ENCODE measurements around the gene GATA3. TPM values are rescaled to one million over a fixed set of nuclear protein-coding genes. Genes with fewer than 3 reads are reported as not detected.

Gene GATA3
- total RNA-seq, 2 experiments from 2014 or later = 46.3 to 47.4 TPM

DNA sequence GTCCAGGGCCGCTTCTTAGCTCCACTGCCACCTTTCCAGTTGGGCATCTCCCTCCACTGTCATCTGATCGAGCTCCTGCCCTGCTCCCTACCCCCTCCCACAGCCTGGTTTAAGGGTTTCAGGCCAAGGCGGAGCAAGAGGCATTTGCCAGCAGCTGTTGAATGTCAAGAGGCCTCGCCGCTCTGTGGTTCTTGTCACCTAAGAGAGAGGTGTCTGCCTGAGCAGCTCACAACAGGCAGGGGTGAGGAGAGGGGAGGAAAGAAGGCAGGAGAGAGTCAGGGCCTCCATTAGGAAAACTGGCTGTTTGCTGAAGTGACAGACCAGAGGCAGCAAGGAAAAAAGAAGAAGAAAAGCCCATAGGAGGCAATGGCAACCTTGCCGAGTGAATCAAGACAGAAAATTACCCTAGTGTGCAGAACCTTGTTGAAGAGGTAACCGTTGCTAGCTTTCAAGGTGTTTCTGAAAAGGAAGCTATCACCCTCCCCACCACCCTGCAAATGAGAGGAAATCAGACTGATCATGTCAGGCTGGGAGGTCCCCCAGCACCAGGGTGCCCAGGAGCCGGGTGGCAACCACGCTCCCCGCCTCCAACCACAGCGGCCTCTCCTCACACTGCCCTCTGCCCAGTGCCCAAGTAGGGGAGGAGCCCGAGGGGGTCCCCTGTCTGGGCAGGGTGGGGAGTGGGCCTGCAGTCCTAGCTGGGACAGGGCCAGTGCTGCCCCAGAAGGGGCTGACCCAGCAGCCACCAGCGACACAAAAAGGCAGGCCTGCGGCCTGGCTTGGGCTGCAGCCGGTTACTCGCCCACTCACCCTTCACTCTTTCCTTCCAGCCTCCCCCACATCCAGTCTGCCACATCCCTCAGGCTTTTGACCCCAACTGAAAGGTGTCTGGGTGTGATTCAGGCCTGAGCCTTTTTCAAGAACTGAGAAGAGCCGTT, 7.1 kb downstream of the GATA3 start:
- intact Hi-C loops (cut with micrococcal nuclease) = loop anchor here (2.0 to 10.0 kb wide), 6 partner anchors 121 to 1033 kb away; no protein-coding TSS in a partner anchor
- Mint-ChIP-seq H3K9me3 (no peaks in the 10 kb centered on the region), H3K4me3 (peak overlapping the region; percentile 98), H3K27me3 (no peaks in the 10 kb centered on the region), H3K4me1 (ENCODE audit: low read depth) (peaks cover 88% of the 10 kb centered on the region), H3K27ac (peak overlapping the region; percentile 99), H3K36me3 (peaks cover 94% of the 10 kb centered on the region)
- ChIA-PET CTCF (interaction anchor here (0.7 to 2.9 kb wide), 3 partner anchors 8 to 270 kb away, joined by 5 to 10 read pairs (median 7); no protein-coding TSS in a partner anchor), POLR2A (interaction anchor here (0.6 to 5.6 kb wide), 15 partner anchors 9 to 549 kb away, joined by 3 to 21 read pairs (median 5); no protein-coding TSS in a partner anchor)
- DNase-seq = peak; percentile 80

DNA sequence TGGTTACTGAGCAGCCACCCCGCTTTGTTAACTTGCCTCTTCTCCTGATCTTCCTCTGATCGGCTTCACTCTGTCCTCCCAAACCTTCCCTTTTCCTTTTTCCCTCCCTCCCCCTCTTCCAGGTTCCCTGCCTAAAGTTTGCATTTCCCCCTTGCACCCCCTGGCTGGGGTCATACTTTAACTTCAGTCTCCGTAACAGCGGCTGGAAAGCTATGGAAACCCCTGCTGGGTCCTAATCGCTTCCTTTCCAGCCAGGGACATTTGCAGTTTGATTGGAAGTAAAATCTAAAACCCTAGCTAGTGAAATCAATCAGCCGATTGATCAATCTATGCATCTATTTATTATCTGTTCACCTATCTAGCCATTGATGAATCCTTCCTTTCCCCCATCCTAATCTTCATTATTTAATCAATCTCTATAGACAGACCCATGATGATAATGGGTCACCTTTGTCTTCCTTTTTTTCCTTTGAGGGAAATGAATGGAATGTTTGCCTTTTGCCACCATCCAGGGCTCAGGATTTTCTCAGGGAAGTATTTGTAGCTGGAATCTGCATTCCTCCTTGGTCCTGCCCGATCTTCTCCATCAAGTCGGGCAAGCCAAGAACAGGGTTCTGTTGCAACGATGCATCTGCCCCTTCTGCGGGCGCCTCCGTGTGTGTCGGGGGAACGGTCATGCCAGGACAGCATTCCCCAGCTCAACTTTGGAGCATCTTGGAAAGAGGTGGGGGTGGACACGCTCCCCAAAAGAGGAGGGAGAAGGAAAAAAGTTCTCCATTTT, 8.8 kb downstream of the GATA3 start:
- peaks cover 96% of the 10 kb centered on the region for H3K4me1 Mint-ChIP-seq (ENCODE audit: low read depth)
- no peaks in the 10 kb centered on the region for H3K9me3 Mint-ChIP-seq
- no peak for DNase-seq
- intact Hi-C loops (cut with micrococcal nuclease) = loop anchor here (5.0 to 10.0 kb wide), 3 partner anchors 119 to 1031 kb away; no protein-coding TSS in a partner anchor
- no peaks in the 10 kb centered on the region for H3K27me3 Mint-ChIP-seq
- H3K36me3 Mint-ChIP-seq = peaks cover 93% of the 10 kb centered on the region
- H3K27ac Mint-ChIP-seq = peak overlapping the region; percentile 99
- ChIA-PET POLR2A (interaction anchor here (1.3 to 5.6 kb wide), 2 partner anchors 269 to 339 kb away, joined by 3 to 20 read pairs; no protein-coding TSS in a partner anchor), CTCF (no interaction called here)
- H3K4me3 Mint-ChIP-seq = peak overlapping the region; percentile 98

DNA sequence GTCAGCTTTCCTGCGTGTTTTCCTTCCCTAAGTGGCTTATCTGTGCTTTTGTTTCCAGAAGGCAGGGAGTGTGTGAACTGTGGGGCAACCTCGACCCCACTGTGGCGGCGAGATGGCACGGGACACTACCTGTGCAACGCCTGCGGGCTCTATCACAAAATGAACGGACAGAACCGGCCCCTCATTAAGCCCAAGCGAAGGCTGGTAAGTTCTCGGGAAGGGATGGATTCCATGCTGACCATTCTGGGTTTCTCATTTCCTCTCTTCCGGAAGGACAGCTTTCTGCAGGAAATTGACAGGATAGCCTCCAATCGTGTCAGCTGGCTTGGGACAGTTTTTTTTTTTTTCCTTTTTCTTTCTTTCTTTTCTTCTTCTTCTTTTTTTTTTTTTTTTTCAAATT, 9.4 kb downstream of the GATA3 start:
- POLR2A ChIA-PET = interaction anchor here (1.3 to 1.8 kb wide), 2 partner anchors 269 to 339 kb away, joined by 3 to 4 read pairs; no protein-coding TSS in a partner anchor
- H3K9me3 Mint-ChIP-seq = no peaks in the 10 kb centered on the region
- H3K4me3 Mint-ChIP-seq = peak overlapping the region; percentile 29
- DNase-seq = no peak
- H3K4me1 Mint-ChIP-seq (ENCODE audit: low read depth) = peaks cover 96% of the 10 kb centered on the region
- no peaks in the 10 kb centered on the region for H3K27me3 Mint-ChIP-seq
- H3K27ac Mint-ChIP-seq = peak overlapping the region; percentile 91
- CTCF ChIA-PET = no interaction called here
- intact Hi-C loops (cut with micrococcal nuclease) = loop anchor here (5.0 to 10.0 kb wide), 3 partner anchors 118 to 1031 kb away; no protein-coding TSS in a partner anchor
- peaks cover 92% of the 10 kb centered on the region for H3K36me3 Mint-ChIP-seq

DNA sequence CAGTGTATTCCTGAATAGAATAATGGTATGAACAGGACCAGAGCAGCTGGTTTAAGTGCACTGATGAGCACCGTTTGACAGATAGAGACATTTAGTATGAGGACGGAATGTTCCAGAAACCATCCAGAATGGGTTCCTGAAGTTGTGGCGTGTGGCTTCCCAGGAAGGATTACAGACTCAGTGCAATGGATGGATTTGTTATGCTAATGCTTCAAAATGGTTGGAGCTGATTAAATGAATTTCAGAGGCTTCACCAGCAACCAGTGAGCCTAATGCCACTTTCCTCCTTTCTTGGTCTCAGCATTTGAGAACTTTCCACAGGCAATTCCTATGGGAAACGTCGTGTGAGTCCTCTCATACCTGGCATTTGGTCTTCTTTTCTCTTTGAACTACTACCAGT, 9.9 kb downstream of the GATA3 start:
- Mint-ChIP-seq H3K9me3 (no peaks in the 10 kb centered on the region), H3K4me1 (ENCODE audit: low read depth) (peaks cover 96% of the 10 kb centered on the region), H3K36me3 (peaks cover 92% of the 10 kb centered on the region), H3K27ac (peak overlapping the region; percentile 91), H3K27me3 (no peaks in the 10 kb centered on the region), H3K4me3 (peak overlapping the region; percentile 29)
- intact Hi-C loops (cut with micrococcal nuclease) = loop anchor here (5.0 to 10.0 kb wide), 3 partner anchors 118 to 1030 kb away; no protein-coding TSS in a partner anchor
- POLR2A ChIA-PET = interaction anchor here (1.3 to 1.8 kb wide), 3 partner anchors 73 to 338 kb away, joined by 3 to 4 read pairs (median 3); no protein-coding TSS in a partner anchor
- CTCF ChIA-PET = no interaction called here
- DNase-seq = no peak

DNA sequence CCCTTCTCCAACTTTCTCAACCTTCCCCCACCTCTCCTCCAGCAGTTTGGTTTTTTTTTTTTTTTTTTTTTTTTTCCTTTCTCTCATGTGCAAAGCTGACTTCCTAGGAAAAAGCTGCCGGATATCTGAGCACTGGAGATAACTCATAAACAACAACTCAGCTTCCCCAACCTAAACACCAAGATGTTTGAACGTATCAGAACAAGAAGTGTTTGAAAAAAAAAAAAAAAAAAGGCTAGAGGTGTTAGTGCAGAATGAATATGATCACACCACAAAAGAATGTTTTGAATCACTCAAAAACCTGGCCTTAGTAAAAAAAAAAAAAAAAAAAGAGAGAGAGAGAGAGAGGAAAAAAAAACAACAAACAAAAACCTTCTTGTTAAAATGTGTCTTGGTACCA, 11.2 kb downstream of the GATA3 start:
- ChIA-PET CTCF (interaction anchor here (0.6 kb wide), 1 partner anchor 593 kb away, joined by 3 read pairs; no protein-coding TSS in a partner anchor), POLR2A (interaction anchor here (0.6 to 1.9 kb wide), 7 partner anchors 43 to 337 kb away, joined by 3 to 7 read pairs (median 3); no protein-coding TSS in a partner anchor)
- Mint-ChIP-seq H3K4me3 (peak overlapping the region; percentile 54), H3K27ac (peak overlapping the region; percentile 91), H3K27me3 (no peaks in the 10 kb centered on the region), H3K4me1 (ENCODE audit: low read depth) (peaks cover 96% of the 10 kb centered on the region), H3K36me3 (peaks cover 91% of the 10 kb centered on the region), H3K9me3 (no peaks in the 10 kb centered on the region)
- DNase-seq = no peak
- intact Hi-C loops (cut with micrococcal nuclease) = loop anchor here (1.0 to 10.0 kb wide), 5 partner anchors 8 to 1029 kb away; no protein-coding TSS in a partner anchor

DNA sequence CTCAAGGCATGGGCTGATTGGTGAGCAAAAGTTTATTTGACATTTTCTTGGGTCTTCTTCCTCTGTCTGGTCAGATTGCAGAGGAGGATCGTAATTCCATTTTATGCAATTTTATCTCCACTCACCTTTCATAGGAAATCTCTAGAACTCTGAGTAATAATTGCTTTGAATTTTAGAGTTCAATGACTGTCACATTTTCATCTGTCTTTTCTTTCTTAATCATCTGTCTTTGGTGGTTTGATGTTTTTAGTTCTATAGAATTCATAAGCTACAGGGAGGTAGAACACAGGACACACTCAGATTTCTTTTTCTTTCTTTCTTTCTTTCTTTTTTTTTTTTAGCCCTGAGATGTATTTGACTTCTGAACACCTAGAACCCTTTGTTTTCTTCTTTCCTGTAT, 11.6 kb downstream of the GATA3 start:
- Mint-ChIP-seq H3K27me3 (no peaks in the 10 kb centered on the region), H3K36me3 (peaks cover 91% of the 10 kb centered on the region), H3K27ac (peak overlapping the region; percentile 91), H3K4me1 (ENCODE audit: low read depth) (peaks cover 96% of the 10 kb centered on the region), H3K9me3 (no peaks in the 10 kb centered on the region), H3K4me3 (peak overlapping the region; percentile 52)
- no peak for DNase-seq
- CTCF ChIA-PET = interaction anchor here (0.8 to 1.0 kb wide), 2 partner anchors 67 to 222 kb away, joined by 3 read pairs; no protein-coding TSS in a partner anchor
- POLR2A ChIA-PET = interaction anchor here (0.9 to 1.9 kb wide), 6 partner anchors 65 to 336 kb away, joined by 3 to 7 read pairs (median 4); no protein-coding TSS in a partner anchor
- intact Hi-C loops (cut with micrococcal nuclease) = loop anchor here (1.0 to 10.0 kb wide), 5 partner anchors 9 to 1029 kb away; no protein-coding TSS in a partner anchor

DNA sequence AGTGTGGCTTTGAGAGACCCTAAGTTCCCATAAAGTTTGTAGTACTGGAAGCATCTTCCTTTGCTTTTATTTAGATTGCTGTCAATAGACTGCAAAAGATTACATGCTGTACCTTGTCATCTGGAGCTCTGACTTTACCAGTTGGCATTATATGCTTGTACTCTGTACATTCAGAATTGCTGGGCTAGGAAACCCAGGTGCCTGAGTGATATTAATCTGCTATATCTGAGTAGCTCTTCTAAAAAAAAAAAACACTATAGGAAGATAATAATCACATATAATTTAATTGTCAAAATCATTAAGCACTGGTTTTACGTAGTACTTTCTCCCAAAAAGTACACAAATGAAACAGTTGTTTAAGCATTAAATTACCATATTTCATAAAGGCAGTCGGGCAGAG, 12.3 kb downstream of the GATA3 start:
- ChIA-PET CTCF (interaction anchor here (0.6 to 1.0 kb wide), 3 partner anchors 67 to 222 kb away, joined by 3 read pairs; no protein-coding TSS in a partner anchor), POLR2A (interaction anchor here (0.9 to 1.9 kb wide), 6 partner anchors 64 to 335 kb away, joined by 3 to 7 read pairs (median 4); no protein-coding TSS in a partner anchor)
- Mint-ChIP-seq H3K4me3 (peak overlapping the region; percentile 52), H3K27ac (peak overlapping the region; percentile 91), H3K9me3 (no peaks in the 10 kb centered on the region), H3K36me3 (peaks cover 90% of the 10 kb centered on the region), H3K27me3 (no peaks in the 10 kb centered on the region), H3K4me1 (ENCODE audit: low read depth) (peaks cover 96% of the 10 kb centered on the region)
- intact Hi-C loops (cut with micrococcal nuclease) = loop anchor here (1.0 to 10.0 kb wide), 5 partner anchors 9 to 1028 kb away; no protein-coding TSS in a partner anchor
- no peak for DNase-seq

DNA sequence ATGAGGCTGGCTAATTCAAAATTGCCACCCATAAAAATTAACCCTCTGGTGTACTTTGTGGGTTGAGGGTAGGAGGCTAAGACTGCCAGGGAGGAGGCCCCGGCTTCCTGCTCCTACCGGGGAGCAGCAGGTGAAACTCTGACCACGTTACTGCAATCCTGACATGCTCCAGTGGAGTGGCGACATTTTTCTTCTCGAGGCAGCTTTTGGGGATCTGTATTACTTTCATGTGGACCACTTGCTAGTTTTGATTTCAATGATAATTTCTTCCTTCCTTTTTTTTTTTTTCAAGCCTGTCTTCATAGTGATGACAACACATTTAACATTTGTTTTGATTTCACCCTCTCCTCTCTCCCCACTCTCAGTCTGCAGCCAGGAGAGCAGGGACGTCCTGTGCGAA, 14.6 kb downstream of the GATA3 start:
- H3K36me3 Mint-ChIP-seq = peaks cover 88% of the 10 kb centered on the region
- H3K4me1 Mint-ChIP-seq (ENCODE audit: low read depth) = peaks cover 92% of the 10 kb centered on the region
- CTCF ChIA-PET = interaction anchor here (1.1 kb wide), 1 partner anchor 10 kb away, joined by 3 read pairs; no protein-coding TSS in a partner anchor
- peak overlapping the region; percentile 57 for H3K27ac Mint-ChIP-seq
- no peaks in the 10 kb centered on the region for H3K9me3 Mint-ChIP-seq
- intact Hi-C loops (cut with micrococcal nuclease) = loop anchor here (5.0 to 10.0 kb wide), 2 partner anchors 508 to 1026 kb away; no protein-coding TSS in a partner anchor
- POLR2A ChIA-PET = interaction anchor here (1.0 to 3.2 kb wide), 2 partner anchors 9 to 18 kb away, joined by 3 to 20 read pairs; no protein-coding TSS in a partner anchor
- H3K27me3 Mint-ChIP-seq = no peaks in the 10 kb centered on the region
- no peak overlapping the region for H3K4me3 Mint-ChIP-seq
- DNase-seq = peak; percentile 44

DNA sequence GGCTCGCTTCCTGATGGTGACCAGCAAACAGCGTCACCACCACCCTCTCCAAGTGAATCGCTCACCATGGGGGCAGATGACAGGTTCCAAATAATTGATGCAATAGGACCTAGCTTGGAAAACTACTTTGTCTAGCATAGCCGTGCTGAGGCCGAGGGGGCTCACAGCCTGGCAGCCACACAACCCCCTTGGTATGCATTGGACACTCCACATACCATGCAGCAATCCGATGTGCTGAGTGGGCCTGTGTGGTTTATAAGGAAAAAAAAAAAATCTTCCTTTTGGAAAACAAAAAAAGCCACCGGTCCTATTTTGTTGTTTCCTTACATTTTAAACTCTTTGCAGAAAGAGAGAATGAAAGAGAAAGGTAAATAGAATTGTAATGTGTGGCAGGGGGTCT, 15.1 kb downstream of the GATA3 start:
- POLR2A ChIA-PET = interaction anchor here (1.0 to 3.2 kb wide), 2 partner anchors 9 to 18 kb away, joined by 3 to 20 read pairs; no protein-coding TSS in a partner anchor
- intact Hi-C loops (cut with micrococcal nuclease) = loop anchor here (5.0 to 10.0 kb wide), 2 partner anchors 508 to 1025 kb away; no protein-coding TSS in a partner anchor
- H3K4me3 Mint-ChIP-seq = no peak overlapping the region
- DNase-seq = no peak
- no peaks in the 10 kb centered on the region for H3K27me3 Mint-ChIP-seq
- H3K36me3 Mint-ChIP-seq = peaks cover 86% of the 10 kb centered on the region
- no peak overlapping the region for H3K27ac Mint-ChIP-seq
- peaks cover 89% of the 10 kb centered on the region for H3K4me1 Mint-ChIP-seq (ENCODE audit: low read depth)
- CTCF ChIA-PET = interaction anchor here (1.1 kb wide), 1 partner anchor 10 kb away, joined by 3 read pairs; no protein-coding TSS in a partner anchor
- H3K9me3 Mint-ChIP-seq = no peaks in the 10 kb centered on the region

DNA sequence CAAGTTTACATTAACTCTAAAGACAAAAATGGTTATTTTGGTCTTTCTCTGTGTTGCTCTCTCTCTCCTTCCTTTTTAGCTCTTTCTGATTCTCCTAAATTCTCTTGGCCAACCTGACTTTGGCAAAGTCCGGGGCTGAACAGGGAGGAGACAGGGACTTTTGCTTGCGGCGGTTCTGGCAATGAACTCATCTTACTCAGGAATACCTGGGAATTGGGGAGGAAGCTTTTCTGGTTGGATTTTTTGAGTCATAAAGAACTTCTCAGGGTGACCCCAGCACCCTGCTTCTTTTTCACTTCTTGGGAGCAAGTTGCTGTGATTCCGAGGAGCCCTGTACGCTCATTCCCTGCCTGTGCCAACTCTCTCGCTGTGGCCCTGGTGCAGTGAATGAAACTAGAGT, 16.0 kb downstream of the GATA3 start:
- H3K4me1 Mint-ChIP-seq (ENCODE audit: low read depth) = peaks cover 83% of the 10 kb centered on the region
- intact Hi-C loops (cut with micrococcal nuclease) = no loop called here
- ChIA-PET CTCF (no interaction called here), POLR2A (interaction anchor here (3.2 kb wide), 1 partner anchor 10 kb away, joined by 20 read pairs; no protein-coding TSS in a partner anchor)
- peak overlapping the region; percentile 40 for H3K4me3 Mint-ChIP-seq
- peak overlapping the region; percentile 64 for H3K27ac Mint-ChIP-seq
- H3K9me3 Mint-ChIP-seq = no peaks in the 10 kb centered on the region
- no peaks in the 10 kb centered on the region for H3K27me3 Mint-ChIP-seq
- peak; percentile 27 for DNase-seq
- peaks cover 85% of the 10 kb centered on the region for H3K36me3 Mint-ChIP-seq

Data from activated CD4-positive, alpha-beta memory T cell treated with anti-CD3 and anti-CD28 coated beads for 36 hours (primary cell).